ENCODE results near the gene ARHGAP42.

ARHGAP42 gene

DNA sequence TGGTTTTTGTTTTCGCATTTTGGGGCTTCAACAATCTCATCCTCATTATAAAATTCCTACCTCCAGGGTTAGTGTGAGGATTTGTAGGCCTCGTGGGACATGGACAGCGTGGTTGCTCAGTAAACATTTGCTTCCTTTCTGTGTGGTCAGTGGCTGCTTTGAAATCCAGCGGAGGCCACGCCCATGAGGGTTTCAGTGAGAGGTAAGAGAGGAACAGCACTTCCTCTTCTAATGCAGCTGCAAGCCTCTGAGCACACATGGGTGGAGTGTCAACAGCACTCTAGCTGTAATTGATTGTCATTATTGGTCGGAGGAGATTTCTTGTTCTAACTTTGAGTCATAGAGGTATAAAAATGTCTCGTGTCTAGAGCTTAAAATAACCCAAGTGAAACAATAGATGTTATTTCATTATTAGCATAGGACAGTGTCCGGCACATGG lies 6.0 kb upstream of the ARHGAP42 start:
- no peak for DNase-seq (ENCODE audit: low spot score)

DNA sequence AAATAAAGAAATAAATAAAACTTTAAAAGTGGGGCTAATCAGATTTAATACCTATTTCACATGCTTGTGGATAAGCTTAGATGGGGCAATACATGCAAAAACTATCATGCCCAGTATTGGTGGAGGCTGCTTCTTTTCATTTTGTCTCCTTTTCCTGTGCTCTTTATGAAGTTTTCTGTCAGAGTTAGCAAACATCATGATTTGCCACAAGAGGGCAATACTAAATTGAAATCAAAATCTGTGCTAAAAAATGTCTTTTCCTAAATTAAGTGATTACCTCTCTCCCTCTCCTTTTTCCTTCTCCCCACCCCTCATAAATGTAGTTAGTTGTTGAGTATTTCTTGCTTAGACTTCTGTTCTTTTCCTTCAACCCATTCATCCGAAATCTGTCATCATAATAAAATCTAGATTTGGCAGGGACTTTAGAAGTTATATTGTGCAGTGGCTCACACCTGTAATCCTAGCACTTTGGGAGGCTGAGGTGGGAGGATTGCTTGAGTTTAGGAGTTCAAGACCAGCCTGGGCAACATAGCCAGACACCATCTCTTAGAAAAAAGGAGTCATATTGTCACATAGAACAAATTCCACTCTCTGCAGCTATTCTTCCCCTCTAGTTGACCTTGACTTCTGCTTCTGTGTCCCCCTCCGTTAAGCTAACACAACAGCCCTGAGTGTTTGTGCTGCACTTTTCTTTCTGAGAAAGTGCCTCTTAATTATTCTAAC lies 4.7 kb upstream of the ARHGAP42 start:
- no peak for DNase-seq (ENCODE audit: low spot score)

DNA sequence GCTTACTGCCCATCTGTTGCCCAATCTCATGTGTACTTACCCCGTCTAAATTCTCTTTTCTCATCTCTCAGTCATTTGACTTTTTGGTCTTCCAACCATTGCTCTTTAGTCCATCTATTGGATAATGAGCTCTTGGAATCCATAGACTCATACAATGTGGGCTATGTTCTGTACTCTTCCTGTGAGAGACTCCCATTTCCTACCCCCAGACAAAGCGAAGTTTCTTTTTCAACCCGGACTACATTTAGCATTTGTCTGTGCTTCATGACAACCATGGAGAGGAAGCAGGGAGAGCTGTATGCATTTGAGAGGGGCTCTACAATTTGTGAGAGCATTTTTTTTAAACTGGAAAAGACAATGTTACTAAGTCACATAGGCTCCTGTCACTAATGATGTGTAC lies 4.0 kb upstream of the ARHGAP42 start:
- no peak for DNase-seq (ENCODE audit: low spot score)

DNA sequence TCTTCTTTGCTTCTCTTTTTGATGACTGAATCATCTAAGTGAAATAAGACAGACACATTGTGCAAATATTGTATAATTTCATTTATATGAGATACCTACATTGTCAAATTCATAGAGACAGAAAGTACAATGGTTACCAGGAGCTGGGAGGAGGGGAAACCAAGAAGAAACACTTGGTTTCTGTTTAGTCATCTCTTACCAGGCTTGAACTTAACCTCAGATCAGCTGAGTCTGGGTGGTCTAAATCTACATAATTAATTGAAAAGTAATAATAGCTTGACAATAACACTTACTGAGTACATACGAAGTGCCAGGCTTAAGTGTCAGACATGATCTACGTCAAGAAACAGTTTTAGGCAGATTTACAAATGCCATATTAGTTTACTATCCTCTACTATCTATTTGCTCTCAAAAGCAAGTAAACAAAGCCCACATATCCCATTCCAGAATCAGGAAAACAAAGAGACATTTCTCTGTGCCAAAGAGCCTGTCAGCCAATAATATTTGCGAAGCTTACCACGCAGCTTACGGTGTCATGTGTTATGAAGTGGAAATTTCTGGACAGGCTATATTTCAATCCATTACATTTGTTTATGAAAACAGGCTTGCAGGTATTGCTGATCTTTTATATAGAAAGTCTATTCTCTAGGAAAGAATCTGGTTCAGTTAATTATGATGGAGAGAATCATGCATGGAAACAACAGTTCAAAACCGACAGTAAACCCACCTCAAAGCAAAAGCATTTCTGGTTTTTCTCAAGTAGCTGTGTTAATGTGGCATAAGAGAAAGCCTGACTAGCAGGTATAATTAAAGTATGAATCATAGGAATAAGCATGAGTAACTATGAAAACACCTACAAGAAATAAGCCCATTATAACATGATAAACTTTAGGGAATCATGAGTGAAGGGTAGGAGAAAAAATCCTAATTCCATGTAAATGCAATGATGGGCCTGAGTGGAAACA lies 2.7 kb upstream of the ARHGAP42 start:
- no peak for DNase-seq (ENCODE audit: low spot score)

DNA sequence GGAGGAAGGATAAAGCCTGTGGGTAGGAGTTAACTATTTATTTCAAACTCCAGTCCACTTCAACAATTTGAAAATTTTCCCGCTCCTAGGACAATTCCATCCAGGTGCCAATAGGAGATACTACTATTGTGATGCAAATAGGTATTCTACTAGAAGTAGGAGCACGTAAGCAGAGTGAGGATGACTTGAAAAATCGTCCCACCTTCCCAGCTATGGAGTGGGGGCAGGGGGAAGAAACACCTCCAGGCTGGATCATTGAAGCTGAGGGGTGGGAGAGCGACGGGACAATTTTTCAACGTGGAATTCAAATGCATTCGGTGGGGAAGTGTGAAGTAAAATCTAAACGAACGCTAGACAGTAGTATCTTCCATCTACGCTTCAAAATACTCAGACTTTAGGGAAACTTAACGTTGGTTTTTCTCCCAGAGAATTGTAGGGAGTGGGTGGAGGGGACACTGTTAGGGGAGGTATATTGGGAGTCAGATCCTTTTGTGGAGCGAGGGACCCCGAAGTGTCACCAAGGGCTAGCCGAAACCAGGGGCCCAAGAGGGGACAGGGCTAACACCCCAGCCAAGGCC lies 523 bp upstream of the ARHGAP42 start:
- DNase-seq (ENCODE audit: low spot score): no peak

DNA sequence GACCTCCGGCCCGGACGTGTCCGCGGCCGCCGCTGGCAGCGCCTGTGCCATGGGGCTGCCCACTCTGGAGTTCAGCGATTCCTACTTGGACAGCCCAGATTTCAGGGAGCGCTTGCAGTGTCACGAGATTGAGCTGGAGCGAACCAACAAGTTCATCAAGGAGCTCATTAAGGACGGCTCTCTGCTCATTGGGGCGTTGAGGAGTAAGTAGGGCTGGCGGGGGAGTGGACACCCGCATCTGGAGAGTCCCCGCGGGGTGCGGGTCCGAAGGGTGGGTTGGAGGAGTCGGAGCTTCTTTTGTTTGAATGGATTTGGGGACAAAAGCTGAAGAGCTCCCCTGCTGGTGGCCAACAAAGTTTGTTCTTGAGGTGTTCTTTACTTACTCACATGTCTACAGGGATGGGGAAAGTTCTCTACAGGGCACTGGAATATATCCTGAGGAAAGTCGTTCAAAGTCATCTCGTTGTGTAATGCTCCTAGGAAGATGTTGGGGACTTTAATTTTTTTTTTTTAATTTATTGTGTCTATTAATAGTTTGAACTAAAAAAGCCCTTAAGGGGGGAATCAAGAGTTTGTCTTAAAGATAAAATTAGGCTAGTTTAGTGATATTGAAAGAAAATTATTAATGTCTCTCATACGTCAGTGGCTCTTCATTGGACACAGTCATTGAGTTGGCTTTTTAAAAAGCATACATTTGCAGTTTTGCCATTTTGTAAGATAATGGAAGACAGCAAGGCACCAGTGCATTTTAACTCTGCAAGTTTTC lies 725 bp downstream of the ARHGAP42 start:
- no peak for DNase-seq (ENCODE audit: low spot score)

DNA sequence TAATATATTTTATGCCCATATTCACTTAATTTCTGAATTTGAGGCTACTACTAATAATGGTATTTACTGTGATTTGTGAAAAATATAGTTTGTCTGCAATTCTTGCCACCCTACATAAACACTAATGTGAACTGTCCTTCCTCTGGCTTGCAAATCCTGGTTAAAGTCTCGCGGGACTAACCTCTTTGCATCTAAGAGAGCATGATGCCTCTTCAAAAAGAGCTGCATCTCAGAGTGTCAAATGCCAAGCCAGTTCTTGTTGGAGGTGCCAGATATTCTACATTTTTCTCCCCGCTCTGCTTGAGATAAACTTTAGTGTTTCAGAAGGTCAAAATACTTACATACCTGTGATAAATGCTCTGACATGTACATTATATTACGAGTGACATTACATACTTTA lies 2.1 kb downstream of the ARHGAP42 start:
- DNase-seq (ENCODE audit: low spot score): no peak

DNA sequence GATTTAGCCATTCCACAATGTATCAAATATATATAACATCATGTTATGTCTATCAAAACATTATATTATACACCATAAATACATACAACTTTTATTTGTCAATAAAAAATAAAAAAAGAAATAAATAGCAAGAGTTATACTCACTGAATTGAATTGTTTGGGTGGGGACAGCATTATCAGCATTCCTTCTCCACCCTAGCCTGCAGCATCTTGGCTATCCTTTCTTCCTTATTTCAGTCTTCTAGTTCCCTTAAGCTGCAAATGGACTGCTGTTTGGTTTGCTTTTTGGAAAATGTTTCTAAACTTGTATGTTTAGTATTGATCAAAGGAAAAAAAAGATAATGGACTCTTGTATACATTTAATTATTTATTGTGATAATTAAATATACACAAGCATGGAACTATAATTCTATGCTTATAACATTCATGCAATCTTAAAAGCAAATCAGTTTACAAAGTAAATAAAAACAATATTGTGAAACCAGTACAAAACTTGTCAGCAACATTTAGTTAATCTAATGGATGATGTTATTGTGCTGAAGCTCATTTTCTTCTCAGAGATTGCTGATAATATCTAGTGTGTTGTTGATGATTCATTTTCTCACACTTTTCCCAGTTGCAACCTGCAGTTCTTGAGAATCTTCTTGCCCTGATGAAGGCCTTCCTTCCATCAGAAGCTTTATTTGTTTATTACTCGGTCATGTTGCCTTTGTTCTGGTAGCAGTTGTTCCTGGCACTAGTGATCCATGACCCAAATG lies 5.0 kb downstream of the ARHGAP42 start:
- no peak for DNase-seq (ENCODE audit: low spot score)

DNA sequence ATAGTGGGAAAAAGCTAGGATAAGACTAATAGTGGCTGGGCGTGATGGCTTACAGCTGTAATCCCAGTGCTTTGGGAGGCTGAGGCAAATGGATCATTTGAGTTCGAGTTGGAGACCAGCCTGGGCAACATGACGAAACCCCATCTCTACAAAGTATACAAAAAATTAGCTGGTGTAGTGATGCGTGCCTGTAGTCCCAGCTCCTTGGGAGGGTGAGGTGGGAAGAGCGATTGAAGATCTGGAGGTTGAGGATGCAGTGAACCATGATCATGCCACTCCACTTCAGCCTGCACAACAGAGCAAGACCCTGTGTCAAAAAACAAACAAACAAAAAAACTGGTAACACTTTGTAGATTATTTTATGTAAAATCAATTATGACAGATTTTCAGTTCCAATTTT lies 8.8 kb downstream of the ARHGAP42 start:
- no peak for DNase-seq (ENCODE audit: low spot score)

DNA sequence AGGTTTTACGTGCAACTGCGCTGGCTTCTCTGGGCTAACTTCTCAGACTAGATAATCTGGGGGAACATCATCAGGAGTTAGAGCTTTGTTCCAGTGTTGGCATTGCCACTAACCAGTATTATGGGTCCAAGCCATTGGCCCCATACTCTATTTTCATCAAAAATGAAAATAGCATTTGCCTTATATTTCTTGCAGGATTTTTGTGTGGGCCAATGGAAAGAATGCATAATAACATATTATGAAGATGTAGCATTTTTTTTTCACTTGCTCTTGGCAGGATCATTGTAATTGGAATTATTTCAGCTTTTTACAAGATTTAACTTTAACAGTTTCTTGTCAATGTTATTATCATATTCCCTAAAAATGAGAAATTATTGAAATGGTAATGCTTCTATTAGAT lies 16.1 kb downstream of the ARHGAP42 start:
- no peak for DNase-seq (ENCODE audit: low spot score)

DNA sequence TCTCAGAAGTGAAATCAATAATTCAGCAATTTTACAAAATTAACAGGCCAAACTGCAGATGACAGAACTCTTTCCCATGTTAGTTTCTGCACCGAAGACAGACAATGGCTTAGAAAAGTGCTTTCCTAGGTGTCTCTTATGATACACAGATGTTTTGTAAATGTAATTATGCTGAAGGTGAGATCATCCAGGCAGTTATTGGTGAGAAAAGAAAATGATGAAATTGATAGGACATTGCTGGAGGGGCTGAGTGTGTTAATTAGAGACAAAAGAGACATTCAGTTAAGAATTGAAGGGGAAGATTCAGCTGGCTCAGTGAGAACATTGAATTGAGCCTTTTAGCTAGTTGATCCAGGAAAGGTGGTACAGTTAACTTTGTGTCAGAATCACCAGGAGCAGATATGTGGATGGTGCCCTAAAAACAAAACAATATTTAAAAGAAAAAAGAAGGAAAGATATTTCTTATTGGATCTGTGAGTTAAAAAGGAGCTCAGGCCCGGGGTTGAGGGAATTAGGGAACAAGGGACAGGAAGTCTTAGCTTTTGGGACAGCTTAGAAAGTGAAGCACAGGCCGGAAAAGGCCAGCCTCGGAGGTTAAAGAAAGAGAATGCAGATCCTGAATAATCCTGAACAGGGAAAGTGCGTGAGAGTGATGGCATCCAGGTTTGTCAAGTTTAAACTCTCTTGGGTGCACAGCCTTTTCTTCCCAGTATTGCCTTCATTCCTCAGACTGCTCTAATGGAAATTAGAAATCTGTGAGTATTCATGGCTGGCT lies 16.9 kb downstream of the ARHGAP42 start:
- no peak for DNase-seq (ENCODE audit: low spot score)

DNA sequence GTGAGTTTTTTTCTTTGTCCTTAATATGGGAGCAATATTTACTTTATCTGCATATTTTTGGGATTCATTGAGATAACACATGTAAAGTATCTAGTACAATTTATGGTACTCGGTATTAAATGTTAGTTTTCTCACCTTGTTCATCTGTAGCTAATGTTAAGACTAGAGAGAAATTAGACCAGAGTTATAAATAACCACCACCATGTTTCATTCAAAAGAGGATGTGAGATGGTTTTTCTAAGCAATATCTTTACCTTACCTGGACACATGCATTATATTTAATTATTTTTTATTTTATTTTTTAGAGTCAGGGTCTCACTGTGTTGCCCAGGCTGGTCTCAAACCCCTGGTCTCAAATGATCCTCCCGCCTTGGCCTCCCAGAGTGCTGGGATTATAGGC lies 18.4 kb downstream of the ARHGAP42 start:
- no peak for DNase-seq (ENCODE audit: low spot score)

DNA sequence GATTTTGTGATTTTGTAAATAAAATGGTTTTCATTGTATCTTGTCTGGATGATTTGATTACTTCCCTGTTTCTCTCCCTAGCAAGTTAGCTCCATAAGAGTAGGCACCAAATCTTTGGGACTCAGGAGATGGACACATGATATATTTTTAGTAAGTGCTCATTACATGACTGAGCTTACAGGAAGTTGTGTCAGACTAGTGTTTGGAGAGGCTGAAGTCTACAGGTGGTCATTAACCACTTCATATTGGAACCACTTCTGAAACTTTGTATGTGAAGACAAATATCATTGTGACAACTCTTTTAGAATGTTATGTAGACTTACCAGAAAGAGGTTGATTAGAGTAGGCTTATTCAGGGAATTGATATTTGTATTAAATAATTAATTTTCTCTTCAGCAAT lies 19.1 kb downstream of the ARHGAP42 start:
- no peak for DNase-seq (ENCODE audit: low spot score)

DNA sequence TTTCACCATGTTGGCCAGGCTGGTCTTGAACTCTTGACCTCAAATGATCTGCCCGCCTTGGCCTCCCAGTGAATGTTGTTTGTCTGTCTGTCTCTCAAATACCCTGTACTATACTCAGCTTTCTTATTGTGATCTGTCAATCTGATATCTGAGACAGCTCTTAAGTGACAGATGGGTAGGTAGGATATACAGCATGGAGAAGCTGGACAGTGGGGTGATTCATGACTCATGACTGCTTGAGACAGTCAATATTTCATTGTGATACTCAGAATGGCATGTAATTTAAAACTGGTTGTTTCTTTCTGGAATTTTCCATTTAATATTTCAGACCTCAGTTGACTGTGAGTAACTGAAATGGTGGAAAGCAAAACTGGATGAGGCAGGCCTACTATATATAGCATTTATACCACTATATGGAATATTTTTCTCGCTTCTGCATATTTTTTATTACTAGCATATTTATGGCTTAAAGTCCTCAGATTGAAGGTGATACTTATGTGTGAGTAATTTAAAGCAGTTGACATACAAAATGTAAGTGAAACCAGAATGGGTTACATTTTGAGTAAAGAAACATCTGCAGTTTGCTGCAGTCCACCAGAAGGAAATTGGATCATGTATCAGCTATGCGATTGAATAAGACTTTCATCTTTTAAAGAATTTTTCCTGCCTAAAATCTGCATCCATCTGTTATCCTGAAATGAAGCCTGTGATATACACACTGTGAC lies 22.3 kb downstream of the ARHGAP42 start:
- no peak for DNase-seq (ENCODE audit: low spot score)

DNA sequence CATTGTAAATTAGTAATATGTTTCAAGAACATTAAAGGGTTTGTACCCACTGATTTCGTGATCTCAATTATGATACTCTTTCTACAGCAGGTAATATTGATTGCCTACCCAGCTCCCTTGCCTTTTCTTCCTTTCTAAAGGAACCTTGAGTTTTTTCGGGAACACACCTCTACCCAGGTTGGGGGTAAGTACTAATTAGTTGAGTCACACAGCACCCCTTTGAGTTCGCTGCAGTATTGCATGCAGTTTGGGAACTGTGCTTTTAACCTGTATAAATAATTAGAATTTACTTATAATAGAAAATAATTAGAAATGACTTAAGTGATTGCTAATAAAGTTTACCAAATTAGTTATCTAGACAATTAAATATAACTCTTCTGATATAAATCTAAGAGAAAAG lies 24.9 kb downstream of the ARHGAP42 start:
- DNase-seq (ENCODE audit: low spot score): no peak

DNA sequence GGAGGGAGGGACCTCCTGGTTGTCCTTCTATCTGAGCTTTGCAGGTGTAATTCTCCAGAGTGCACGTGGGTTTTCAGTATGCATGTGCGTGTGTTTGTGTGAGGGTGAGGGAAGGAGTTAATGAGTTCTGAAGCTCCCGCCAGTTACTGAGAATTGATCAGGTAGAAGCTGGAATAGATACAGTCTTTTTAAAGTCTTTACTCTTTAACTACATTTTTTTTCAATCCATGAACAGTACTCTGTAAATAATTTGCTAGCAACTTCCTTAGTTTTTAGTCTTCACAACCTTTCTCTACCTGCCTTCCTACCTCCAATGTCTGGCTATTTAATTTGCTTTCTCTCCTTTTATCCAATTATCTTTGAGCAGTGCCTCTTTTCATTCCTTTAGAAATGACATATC lies 25.5 kb downstream of the ARHGAP42 start:
- DNase-seq (ENCODE audit: low spot score): no peak

DNA sequence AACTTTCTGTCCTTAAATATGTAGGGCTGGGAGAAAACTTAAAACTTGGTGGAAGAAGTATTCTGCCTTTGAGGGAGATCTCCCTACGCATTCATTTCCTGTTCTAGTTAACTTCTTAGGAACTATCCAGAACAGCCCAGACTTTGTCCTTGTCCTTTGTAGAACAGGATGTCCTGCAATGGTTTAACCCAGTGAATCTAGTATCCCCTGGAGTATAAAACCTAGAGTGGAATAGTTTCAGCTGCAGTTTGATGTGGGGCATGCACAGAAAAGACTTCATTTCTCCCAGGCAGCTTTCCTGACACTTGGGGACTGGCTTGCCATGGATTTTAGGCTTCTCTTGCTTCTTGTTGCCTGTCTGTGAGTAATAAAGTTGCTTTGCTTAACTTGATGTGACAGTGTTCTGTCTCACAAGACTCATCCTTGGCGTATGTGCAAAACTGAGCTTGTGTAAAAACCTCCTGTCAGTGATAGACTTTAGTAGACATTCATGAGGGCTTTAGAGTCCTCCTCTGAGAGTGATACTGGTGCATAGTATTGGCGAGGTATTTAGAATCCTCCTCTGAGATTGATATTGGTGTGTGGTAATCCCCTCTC lies 28.2 kb downstream of the ARHGAP42 start:
- DNase-seq (ENCODE audit: low spot score): no peak

DNA sequence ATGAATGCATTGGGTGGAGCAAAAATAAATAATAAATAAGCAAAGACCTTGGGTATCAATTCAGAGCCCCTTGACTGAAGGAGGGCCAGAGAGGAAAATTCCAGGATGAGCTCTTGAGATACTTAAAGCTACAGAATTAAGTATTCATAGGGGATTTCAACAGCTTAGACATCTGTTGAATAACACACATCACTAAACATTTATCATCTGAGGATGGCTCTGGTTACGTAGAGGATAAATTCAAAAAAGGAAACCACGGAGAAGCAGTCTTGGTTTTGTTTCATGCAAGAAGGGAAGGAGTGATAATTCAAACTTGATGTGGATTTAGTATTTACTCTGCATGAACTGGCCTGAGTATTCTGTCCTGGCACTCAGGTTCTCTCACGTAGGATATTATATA lies 29.8 kb downstream of the ARHGAP42 start:
- no peak for DNase-seq (ENCODE audit: low spot score)

DNA sequence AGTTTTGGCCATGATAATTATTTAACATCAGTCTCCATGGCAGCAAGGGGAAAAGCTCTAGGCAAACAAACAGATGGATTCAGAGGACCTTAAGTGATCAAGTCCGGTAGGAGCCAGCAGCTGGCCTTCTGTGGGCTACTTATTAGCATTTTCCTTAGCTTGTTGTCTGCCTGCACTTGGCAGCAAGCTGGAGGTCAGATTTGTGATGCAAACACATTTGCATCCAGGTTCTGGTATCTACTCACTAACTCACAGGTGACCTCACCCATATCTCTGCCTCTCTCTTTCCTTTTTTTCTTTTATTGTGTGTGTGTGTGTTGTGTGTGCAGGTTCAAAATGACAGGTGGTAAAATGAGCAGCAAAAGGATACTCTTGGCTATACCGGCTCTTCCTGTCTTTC lies 32.3 kb downstream of the ARHGAP42 start:
- no peak for DNase-seq (ENCODE audit: low spot score)

DNA sequence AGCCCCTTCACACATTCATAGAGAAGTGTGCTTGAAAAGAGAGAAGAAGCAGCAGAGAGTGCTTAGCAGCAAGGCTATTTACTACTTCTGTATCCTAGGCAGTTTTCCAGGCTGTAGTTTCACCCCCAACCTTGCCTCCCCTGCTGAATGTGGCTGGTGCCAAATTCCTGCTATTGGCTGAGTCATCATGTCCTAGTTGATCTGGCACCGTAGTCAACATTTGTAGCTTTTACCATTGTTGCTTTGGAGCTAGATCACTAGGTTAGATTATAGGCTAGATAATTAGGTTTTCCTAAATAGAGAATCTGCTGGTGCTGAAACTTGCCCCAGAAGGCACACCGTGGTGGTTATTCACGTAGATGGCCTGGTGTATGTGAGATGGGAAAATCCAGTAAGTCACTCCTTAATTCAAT lies 32.7 kb downstream of the ARHGAP42 start:
- DNase-seq (ENCODE audit: low spot score): no peak

Measured in hematopoietic multipotent progenitor cell treated with erythropoietin and hydrocortisone succinate and interleukin-3 and kit ligand, for 17 days (in vitro differentiated cells).